KBM-7 (cell line): ENCODE data around the gene GPA33.
A peak's percentile ranks its signal among the peaks of the same experiment; 100 is the strongest.

ENCODE experiments used
- DNase-seq: peaks from one replicate; pipeline ENCODE4 v3.0.0-alpha.2; 2015
- in situ Hi-C: fragments of 300-500 bp; cut with MboI; formaldehyde crosslinking; loops from 2 replicates; pipeline ENCODE4 v1.14.3; 2020; ENCODE audit warnings: low sequenced_read_pairs, low pct_unique_long_range_greater_than_20kb, mixed read lengths

The GPA33 gene

DNA sequence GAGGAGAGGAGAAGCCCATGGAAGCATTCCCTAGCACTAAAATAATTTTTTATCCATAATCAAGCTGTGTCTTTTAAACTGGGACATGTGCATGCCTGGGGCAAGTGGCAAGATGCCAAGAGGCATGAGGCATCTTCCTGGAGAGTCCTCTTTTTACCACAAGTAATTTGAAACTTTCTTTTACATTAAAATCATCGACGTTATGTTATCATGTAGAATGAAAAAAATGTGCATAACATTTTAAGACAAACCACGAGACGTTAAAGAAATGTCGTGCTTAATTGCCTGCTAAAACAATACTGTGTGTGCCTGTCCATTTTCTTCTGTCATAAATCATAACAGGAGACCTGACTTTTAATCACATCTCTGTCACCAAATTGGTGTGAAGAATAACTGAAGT lies 5.2 kb upstream of the GPA33 start:
- peak; percentile 34 for DNase-seq
- in situ Hi-C loops = no loop called here

DNA sequence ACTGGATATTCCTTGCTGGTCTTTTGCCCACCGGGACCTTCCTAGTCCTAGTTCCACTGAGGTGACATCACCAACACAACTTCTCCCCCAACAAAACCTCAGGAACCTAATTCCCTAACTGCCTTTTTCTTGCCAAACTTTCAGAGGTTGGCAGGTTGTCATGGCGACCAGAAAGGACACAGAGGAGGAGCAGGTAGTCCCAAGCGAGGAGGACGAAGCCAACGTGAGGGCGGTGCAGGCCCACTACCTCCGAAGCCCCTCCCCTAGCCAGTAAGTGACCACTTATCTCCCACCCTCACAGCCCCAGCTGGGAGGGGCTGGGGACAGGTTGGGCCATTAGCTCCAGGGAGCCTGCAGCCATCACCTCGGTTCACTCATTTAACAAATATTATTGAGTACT lies 4.5 kb upstream of the GPA33 start:
- in situ Hi-C loops = no loop called here
- DNase-seq = peak; percentile 36

DNA sequence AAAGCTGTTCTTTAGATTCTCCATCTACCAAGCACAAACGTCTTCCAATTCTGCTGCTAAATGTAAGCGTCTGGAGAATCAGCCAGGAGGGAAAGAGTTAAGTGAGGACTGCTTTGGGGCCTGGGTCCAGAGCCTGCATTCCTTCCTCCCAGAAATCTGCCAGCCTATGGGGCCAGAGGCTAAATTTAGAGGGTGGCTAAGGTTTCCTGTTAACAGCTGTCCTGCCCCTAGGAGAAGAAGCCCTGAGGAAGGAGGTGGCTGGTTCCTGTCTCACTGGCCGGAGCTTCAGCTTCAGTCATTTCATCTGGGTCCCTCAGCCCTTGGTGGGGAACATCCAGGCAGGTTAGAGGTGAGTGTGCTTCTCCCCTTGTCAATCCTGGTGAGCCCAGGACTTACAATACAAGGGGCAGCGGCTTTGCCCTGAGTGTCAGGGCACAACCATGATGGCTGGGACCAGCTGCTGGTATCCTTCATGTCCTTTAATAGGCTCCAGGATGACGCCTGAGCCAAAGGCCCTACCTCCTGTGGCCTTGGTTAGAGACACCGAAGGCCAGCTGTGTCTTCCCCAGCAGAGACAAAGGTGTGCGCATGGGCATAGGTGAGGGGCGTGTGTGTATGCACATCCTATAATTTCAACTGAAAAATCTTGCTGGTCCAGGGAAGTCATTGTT lies 3.8 kb upstream of the GPA33 start, which contains the start of gene STYXL2:
STYXL2 (plus strand) TSS at position 230 of the 671 bp plus-strand sequence. CDS start 775 bp downstream, outside the sequence.
- in situ Hi-C loops = no loop called here
- DNase-seq = peak; percentile 70

DNA sequence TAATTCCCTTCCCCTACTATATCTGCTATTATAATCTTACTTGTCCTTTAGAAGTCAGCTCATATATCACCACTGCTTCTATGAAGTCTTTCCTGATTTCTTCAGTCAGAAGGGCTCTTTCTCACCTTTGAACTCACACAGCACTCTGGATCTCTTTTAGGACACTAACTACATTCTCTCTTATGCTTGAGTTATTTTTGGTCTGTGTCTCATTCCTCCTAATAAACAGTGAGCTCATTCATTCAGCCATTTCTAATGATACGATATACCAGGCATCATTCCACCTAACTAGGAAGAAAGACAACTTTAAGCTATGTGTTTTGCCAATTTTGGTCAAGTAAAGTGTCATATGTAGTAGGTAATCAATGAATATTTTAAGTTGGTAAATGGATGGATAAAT lies 2.5 kb upstream of the GPA33 start:
- in situ Hi-C loops = no loop called here

DNA sequence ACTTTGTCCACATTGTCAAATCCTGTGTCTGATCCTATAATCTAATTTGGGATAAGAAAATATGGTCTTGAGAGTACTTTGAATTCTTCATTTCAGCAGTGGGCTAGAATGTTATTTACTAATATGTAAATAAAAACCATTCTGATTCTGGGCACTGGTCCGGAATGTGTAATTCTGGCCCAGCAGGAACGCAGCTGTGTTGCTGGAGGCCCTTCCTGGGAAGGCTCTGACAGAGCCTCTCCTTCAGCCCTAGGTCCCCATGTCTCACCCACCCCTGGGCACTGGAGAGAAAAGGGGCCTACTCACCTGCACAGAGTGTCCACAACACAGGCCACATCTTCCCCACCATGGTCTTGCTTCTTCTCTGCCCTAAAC lies 251 bp downstream of the GPA33 start:
- no peak for DNase-seq
- in situ Hi-C loops = no loop called here

More for the DNA sequence above, 2.5 kb upstream of the GPA33 start:
- no peak for DNase-seq

DNA sequence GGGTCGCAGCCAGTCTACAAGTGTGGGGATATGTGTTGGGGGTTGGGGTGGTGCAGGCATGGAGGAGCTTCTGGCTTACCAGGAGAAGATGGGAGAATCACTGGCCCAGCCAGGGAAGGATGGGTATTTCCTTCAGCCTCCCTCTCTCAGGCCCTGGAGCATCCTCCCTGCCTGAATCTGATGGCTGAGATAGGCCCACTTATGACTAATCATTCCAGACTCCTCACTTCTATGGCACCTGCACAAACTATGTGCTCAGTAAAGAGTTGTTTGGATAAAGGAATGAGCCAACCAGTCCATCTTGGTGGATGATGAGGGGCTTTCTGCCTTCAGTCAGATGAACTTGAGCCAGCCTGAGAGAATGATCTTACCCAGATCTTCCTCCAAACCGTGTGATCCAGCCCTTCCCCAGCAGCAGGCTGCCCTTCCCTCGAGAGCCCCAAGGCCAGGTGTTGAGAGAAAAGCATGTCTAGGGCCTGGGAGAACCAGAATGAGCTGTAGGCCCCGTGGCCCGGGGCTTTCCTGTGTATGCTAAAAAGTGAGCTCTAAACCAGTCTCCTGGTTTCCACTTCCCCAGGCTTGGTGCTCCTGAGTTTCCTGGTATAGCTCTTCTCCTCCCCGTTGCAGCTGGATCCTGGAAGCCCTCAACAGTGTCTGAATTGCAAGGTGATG lies 1.3 kb downstream of the GPA33 start:
- in situ Hi-C loops = no loop called here
- no peak for DNase-seq

DNA sequence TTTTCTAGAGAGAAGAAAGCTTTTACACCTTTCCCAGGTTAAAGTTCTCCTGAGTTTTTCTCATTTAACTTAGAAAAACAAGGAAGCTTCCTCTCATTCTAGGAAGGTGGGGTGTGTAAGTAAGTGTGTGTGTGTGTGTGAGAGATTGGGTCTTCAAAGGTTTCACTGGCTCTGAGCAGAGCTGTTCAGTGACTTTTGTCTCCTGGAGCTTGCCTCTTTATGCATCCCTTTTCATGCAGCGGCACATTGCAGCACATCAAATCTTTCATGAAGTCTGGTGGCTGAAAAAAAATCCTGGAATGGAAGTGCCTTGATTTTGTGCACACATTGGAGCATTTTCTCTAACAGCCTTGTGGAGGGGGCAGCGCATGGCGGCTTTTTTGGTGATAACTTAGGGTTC lies 3.4 kb downstream of the GPA33 start:
- DNase-seq = no peak
- in situ Hi-C loops = no loop called here

DNA sequence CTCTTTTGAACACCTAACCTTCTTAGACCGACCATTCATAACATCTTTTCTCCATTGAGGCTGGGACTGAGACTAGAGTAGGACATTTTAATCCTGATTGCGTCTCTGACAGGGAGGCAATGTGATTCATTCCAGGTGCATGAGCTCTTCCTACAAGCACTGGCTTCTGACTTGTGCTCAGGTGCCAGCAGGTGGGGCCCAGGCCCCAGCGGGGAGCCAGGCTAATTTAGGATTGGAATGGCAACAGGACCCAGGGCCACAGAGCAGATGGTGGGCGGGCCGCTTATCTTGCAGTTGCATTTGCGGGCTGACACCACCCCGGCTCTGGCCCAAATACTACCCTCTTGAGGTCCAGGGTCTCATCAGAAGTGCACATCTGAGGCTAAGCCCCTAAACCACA lies 4.1 kb downstream of the GPA33 start:
- DNase-seq = no peak
- in situ Hi-C loops = no loop called here

DNA sequence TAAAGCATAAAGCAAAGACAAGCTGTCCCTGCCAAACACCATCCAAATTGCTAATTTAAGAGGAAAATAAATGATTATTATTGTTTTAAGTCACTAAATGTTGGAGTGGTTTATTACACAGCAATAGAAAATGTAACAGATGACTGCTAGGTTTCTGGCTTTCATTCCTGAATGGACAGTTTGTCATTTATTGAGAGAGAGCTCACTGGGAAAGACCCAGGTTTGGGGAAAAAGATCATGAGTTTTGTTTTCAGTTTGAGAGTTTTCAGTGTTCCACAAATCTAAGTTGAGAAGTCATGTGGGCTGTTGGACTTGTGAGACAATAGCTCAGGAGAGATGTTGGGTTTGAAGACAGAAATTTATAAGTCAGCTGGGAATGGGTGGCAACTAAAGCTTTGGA lies 5.4 kb downstream of the GPA33 start:
- in situ Hi-C loops = no loop called here
- DNase-seq = no peak

DNA sequence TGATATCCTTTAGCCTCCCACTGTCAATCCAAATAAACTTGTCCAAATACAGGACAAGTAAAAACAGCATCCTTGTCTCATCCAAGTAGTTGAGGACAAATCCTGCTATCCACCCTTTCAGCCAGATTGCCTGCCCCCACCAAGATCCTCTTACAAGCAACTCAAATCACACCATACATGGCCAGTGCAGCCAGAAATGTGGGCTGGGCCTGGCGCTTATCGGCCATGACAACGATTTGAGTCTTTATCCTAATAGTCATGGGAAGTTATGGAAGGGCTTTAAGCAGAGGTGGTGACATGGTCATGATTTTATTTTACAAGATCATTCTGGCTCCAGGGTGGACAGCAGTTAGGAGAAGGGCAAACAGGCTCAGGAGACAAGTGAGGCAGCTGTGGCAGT lies 6.3 kb downstream of the GPA33 start:
- in situ Hi-C loops = no loop called here
- no peak for DNase-seq

DNA sequence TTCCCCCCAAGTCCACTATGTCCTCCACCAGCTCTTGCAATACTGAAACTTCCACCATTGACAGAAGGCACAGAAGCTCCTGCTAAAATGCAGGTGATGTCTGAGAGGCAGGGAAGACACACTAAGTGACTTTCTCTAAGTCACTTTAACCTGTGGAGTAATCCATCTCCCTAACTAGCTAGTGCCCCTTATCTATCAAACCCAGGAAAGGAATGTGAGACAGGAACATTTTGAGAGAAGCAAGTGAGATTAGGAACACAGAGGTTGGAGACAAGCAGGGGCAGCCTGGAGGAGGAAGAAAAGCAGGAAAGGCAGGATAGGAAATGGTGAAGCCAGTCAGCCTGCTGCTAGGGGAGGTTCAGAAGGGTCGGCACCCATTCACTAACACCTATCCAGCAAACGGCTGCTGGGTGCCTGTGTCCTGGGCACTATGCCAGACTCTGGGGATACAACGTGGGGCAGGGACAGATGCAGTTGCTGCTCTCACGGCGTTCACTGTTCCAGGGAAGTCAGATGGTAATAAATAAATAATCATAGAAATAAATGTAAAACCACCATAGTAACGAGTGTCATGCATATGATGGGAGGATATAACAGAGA lies 7.0 kb downstream of the GPA33 start:
- DNase-seq = no peak
- in situ Hi-C loops = no loop called here

DNA sequence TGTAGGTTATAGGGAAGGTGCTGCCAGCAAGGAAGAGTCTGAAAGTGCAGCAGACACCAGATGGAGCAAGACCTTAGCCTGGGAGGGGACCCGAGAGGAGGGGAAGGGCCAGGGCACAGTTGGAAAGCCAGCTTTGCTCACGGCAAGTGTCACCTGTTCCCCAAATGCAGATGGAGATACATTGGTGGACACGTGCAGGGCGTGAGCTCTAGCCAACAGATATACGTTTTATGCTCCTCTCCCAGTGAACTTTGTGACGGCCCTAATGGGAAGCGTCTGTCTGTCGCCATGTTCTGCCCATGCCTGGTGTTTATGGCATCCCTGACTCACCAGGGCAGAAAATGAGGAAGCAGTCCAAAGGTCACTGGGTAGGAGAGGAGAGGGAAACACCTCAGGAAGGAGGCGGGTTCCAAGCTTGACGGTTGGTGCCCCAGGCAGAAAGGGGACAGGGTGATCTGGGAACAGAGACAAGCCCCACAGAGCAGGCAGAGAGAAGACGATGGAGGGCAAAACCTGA lies 7.6 kb downstream of the GPA33 start:
- peak; percentile 83 for DNase-seq

DNA sequence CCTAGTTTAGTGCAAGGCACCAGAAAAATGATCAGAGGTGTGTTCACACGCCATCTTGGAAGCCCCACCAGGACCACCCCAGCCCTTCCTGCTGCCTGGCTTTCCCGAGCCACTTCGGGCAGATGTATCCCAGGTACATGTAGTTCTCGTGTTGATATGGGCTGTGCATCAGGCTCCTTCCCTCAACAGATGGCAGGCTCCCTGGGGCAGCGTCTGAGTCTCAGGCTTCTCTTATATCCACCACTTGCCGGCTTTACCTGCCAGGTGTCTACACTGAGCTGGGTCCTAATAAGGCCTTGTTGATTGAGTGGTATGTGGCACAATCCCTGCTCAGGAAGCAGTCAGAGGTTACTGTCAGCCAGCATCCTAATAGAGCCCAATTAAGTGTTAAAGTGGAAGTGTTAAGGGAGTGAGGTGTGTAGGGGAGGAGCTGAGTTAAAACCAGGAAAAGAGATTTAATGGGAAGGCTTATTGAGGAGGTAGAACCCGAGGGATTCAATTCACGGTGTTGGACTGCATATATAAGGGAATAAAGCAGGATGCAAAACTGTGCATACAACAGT lies 8.5 kb downstream of the GPA33 start:
- no peak for DNase-seq
- in situ Hi-C loops = no loop called here

More for the DNA sequence above, 7.6 kb downstream of the GPA33 start:
- in situ Hi-C loops = no loop called here

DNA sequence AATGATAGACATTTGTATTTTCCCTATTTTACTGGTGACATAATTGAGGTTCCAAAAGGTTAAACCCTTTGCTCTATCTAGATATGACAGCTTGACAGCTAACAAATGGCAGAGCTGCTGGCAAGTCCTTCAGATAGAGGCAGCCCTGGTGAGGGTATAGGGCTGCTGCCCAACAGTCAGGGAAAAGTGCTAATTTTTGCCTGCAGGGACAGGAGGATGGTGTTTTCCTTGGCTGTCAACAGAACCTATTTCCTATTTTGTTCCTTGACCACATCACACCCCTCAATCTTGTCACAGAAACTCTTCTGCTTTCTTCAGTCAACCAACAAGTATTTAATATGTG lies 12.3 kb downstream of the GPA33 start:
- DNase-seq = no peak
- in situ Hi-C loops = no loop called here

DNA sequence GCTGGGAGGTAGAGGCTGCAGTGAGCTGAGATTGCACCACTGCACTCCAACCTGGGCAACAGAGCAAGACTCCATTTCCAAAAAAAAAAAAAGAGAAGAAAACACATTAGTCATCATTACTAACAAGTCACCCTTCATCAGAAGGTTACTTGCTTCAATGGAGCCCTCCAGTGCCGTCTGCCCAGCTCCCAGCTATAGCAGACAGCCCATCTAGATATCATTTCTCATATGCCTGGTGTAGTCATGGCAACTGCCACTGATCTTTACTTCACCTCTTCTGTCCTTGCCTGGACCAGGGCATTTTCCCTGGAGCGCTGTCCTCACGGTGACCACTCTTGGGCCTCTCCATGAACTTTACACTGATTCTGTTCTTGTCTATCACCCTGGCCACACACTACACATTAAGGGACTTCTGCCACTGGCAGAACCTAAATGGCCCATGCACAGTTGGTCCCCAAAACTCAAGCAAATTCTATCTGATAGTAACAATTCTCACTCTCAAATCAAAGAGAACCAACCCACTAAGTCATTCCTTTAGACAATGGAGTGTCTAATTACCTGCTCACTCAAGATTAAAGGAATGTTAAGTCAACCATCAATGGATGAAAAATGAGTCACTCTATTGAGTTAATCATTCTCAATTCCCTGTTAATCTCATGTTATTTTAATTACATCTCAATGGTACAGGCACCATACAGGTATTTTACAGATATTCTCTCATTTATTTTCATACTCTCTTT lies 12.9 kb downstream of the GPA33 start:
- no peak for DNase-seq
- in situ Hi-C loops = no loop called here

DNA sequence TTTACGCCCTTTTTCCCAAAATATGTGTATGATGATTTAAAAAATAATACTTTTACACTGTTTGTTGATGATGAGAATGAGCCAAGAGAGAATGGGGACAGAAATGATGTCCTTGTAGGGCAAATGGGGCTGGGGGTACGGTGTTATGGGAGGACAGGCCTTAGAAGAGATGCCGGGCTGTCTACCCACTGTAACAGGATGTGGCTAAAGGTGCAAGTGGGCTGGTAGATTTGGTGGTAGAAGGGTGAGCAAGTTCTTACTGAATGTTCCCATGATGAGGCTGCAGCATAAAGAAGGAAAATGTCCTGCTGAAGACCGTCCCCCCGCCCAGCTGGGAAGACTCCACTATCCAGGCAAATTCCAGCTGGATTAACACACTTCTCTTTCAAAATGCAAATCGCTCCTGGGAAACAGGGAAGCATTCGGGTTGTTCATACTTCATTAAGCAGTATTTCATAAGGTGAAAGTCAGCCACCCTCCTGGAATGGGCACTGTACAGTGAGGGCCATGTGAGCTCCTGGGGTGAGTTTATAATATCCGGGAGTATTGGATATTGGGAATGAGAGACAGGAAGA lies 14.0 kb downstream of the GPA33 start:
- no peak for DNase-seq
- in situ Hi-C loops = no loop called here

DNA sequence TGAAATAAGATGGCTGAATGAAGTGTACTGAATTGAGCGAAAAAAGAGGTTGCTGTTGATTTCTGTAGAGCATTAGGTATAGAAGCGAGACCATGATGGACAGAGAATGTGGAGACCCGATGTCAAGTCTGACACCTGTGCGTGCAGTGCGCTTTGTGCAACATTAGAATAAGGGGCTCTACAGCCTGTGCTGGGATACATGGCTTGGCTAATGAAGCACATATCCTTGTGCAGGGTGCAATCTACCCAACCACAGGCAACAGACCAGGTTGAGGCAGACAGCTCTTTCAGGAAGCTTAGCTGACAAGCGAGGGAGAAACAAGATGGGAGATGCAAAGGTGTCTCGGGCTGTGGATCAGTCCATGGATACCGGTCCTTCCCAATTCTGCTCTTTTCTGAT lies 18.9 kb downstream of the GPA33 start:
- in situ Hi-C loops = no loop called here
- no peak for DNase-seq

DNA sequence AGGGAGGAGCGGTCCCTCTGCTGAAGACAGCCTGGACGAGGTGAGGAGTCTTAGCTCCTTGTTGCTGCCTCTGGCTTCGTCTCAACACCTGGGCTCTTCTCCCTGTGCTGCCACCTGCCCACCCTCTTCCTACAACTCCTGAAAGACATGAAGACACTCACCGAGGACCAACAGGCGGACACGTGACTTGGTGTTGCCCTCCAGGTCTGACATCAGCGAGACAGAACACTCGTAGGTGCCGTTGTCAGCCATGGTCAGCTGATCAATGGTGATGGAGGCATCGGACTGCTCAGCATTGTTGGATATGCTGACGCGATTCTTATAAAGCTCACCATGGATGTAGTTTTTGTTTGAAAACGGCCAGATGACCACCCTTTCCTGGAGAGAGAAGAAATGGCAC lies 21.4 kb downstream of the GPA33 start:
- DNase-seq = no peak
- in situ Hi-C loops = loop anchor here (10.0 kb wide), 2 partner anchors 56 to 146 kb away; no protein-coding TSS in a partner anchor

DNA sequence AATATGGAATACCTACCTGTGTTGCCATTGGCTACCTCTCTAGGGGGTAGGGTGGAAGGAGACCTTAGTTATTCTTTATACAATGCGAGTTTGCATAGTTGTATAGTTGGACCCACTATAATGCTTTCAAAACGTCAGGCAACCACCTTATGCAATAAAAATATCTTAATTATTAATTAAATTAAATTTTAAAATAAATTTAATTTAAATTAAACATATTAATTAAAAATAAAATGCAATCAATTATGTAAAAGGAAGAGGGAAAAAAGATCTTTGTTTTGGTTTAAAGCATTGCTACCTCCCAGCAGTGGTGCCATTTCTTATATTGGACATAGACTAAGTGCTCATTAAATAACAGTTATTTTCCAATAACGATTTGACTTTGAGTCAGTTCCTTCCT lies 22.3 kb downstream of the GPA33 start:
- in situ Hi-C loops = loop anchor here (10.0 kb wide), 2 partner anchors 57 to 147 kb away; no protein-coding TSS in a partner anchor
- DNase-seq = no peak
